ENCODE results near the gene XIRP2. TPM values are rescaled to one million over a fixed set of nuclear protein-coding genes. Genes with fewer than 3 reads are reported as not detected.

The XIRP2 gene
- total and polyA plus RNA-seq, 2 of the 8 experiments (the other 6 are each of a cell fraction or from before 2014, with no cell fraction given) = 0.11 TPM; not detected in 1

GRCh38 chr2:167200019-167200418 lies 311.7 kb downstream of the XIRP2 start:
- H2BK120ac ChIP-seq (replicated peaks; ENCODE audit: low read depth, low read length) = no peak overlapping the region
- H3K14ac ChIP-seq (ENCODE audit: insufficient read length) = no peak overlapping the region
- H4K5ac ChIP-seq (ENCODE audit: insufficient read length, low read depth, low read length) = no peak overlapping the region
- H3K27ac ChIP-seq (ENCODE audit: low read depth, low read length) = no peak overlapping the region
- FAIRE-seq (no peak), DNase-seq (ENCODE audit: low read depth in 1 of 2, low spot score in 2 of 2) (no peak)
- no peaks in the 10 kb centered on the region for H3K4me1 ChIP-seq (replicated peaks in 1 of 4; ENCODE audit: control insufficient read depth in 3 of 4, insufficient read depth in 4 of 4, low read length in 3 of 4)
- CTCF ChIA-PET (ENCODE audit: partially characterized antibody) = interaction anchor here (1.4 kb wide), 1 partner anchor 299 kb away, joined by 5 read pairs; no protein-coding TSS in a partner anchor
- no peak overlapping the region for H2AK5ac ChIP-seq (ENCODE audit: low read depth, low read length)
- POLR2A ChIA-PET (ENCODE audit: partially characterized antibody) = no interaction called here
- no peak overlapping the region for H3K4me2 ChIP-seq (ENCODE audit: insufficient read depth in 1 of 2, low read depth in 2 of 2, low read length in 2 of 2)
- no peak overlapping the region for H3K18ac ChIP-seq (ENCODE audit: extremely low read depth, low read length)
- H3K79me2 ChIP-seq (ENCODE audit: control insufficient read depth in 1 of 2, insufficient read depth in 2 of 2, low read length in 2 of 2) = no peaks in the 10 kb centered on the region
- no peaks in the 10 kb centered on the region for H4K20me1 ChIP-seq (replicated peaks in 1 of 2; ENCODE audit: control insufficient read depth in 1 of 2, insufficient read depth in 2 of 2, low read length in 2 of 2)
- no peaks in the 10 kb centered on the region for H3K27me3 ChIP-seq (replicated peaks in 1 of 4; ENCODE audit: control insufficient read depth in 3 of 4, extremely low read depth in 1 of 4, insufficient read depth in 3 of 4, low read length in 3 of 4)
- no peaks in the 10 kb centered on the region; the same call in 1 of the 2 replicates for H3K23me2 ChIP-seq (ENCODE audit: low read depth, low read length)
- no peaks in the 10 kb centered on the region for H3K9me3 ChIP-seq (ENCODE audit: insufficient read depth in 2 of 2, low read depth in 1 of 2, low read length in 1 of 2)
- H4K8ac ChIP-seq (ENCODE audit: extremely low read depth, insufficient read depth, low read length) = no peak overlapping the region
- no peak overlapping the region for H4K91ac ChIP-seq (replicated peaks; ENCODE audit: insufficient read length, low read length)
- TF ChIP-seq CEBPB (IDR thresholded peaks at IDR 0.05; ENCODE audit: low read depth, low read length) = no peak
- TF ChIP-seq ZNF274 (IDR thresholded peaks at IDR 0.05; ENCODE audit: borderline replicate concordance, extremely low read depth, low read length) = no peak
- no peak for TF ChIP-seq CTBP2 (IDR thresholded peaks at IDR 0.05; ENCODE audit: borderline replicate concordance, insufficient read depth, insufficient read length, low read length)
- no peak for TF ChIP-seq NANOG (IDR thresholded peaks at IDR 0.05; ENCODE audit: insufficient read depth, low read depth, low read length, poor library complexity, severe bottlenecking)
- TF ChIP-seq CREB1 (IDR thresholded peaks at IDR 0.05) = no peak
- no peak for TF ChIP-seq POU5F1 (IDR thresholded peaks at IDR 0.05; ENCODE audit: low read depth, low read length)
- no peak for TF ChIP-seq CBX8 (IDR thresholded peaks at IDR 0.05; ENCODE audit: borderline replicate concordance, low read depth, low read length)
- TF ChIP-seq SRF (IDR thresholded peaks at IDR 0.05; ENCODE audit: low read depth, low read length) = no peak
- no peak for TF ChIP-seq ASH2L (IDR thresholded peaks at IDR 0.05; ENCODE audit: low read length)
- TF ChIP-seq CBX5 (IDR thresholded peaks at IDR 0.05; ENCODE audit: low read depth, low read length) = no peak
- no peak for TF ChIP-seq CHD2 (IDR thresholded peaks at IDR 0.05; ENCODE audit: low read length)
- TF ChIP-seq TCF12 (IDR thresholded peaks at IDR 0.05; ENCODE audit: low read depth, low read length) = no peak
- no peak for TF ChIP-seq HDAC2 (IDR thresholded peaks at IDR 0.05; ENCODE audit: borderline replicate concordance in 1 of 2, low read depth in 2 of 2, low read length in 2 of 2)
- no peak for TF ChIP-seq POLR2AphosphoS5 (IDR thresholded peaks at IDR 0.05; ENCODE audit: low read depth, low read length)
- TF ChIP-seq MAX (IDR thresholded peaks at IDR 0.05) = no peak
- H3K56ac ChIP-seq (replicated peaks; ENCODE audit: insufficient read length, low read depth, low read length) = no peak overlapping the region
- H2BK5ac ChIP-seq (ENCODE audit: low read depth, low read length) = no peak overlapping the region
- no peak overlapping the region for H3K23ac ChIP-seq (ENCODE audit: insufficient read length)
- no peaks in the 10 kb centered on the region for H3K79me1 ChIP-seq (ENCODE audit: low read depth, low read length)
- WGBS, 2 experiments (ENCODE audit: extremely low coverage in 1 of 2, insufficient coverage in 1 of 2, insufficient read length in 1 of 2, insufficient replicate concordance in 2 of 2, low coverage in 1 of 2, low lambda C conversion rate in 2 of 2, missing lambda C conversion rate in 1 of 2) = 89% methylated on average over 5 of the region's 5 CpGs; no CpG with 5 or more reads in 1 of the 2 experiments
- no peaks in the 10 kb centered on the region for H3K36me3 ChIP-seq (ENCODE audit: control insufficient read depth in 2 of 4, insufficient read depth in 4 of 4, low read length in 3 of 4)
- H2BK20ac ChIP-seq (ENCODE audit: low read length) = no peak overlapping the region
- no peak overlapping the region for H2AFZ ChIP-seq (ENCODE audit: low read length)
- no peak overlapping the region for H2BK15ac ChIP-seq (ENCODE audit: low read length)
- H3K4ac ChIP-seq (replicated peaks; ENCODE audit: insufficient read length, low read depth, low read length) = no peak overlapping the region
- no peak overlapping the region for H3K9ac ChIP-seq (replicated peaks in 1 of 4; ENCODE audit: extremely low read depth in 1 of 4, low read depth in 3 of 4, low read length in 3 of 4)
- no peak overlapping the region for H2BK12ac ChIP-seq (ENCODE audit: low read depth, low read length)
- H3K4me3 ChIP-seq (ENCODE audit: extremely low read depth in 1 of 4, insufficient read depth in 2 of 4, low read depth in 3 of 4, low read length in 4 of 4) = no peak overlapping the region

Measured in H1 (cell line).